B cell (primary cell): ENCODE measurements around the gene NPTXR. TPM values are rescaled to one million over a fixed set of nuclear protein-coding genes. Genes with fewer than 3 reads are reported as not detected.

ENCODE experiments used
- ATAC-seq: fragments of 200-7000 bp; cut with Tn5 transposase; one replicate; pipeline ENCODE4 v1.10.0; 2021; ENCODE audit warnings: low read depth, mild to moderate bottlenecking, moderate number of reproducible peaks, moderate library complexity
- CTCF ChIA-PET: fragments of 350-600 bp; sonication (Branson Sonifier 250); formaldehyde crosslinking; loops from one replicate; lab custom pipeline; 2021; ENCODE audit warnings: antibody characterized with exemption, inconsistent platforms; lab: Charles Lee
- POLR2A ChIA-PET: fragments of 350-600 bp; sonication (Branson Sonifier 250); formaldehyde crosslinking; loops from one replicate; lab custom pipeline; 2021; ENCODE audit warnings: antibody characterized with exemption; lab: Charles Lee
- DNase-seq: peaks from one replicate; pipeline ENCODE4 v3.0.0; 2013
- H2AFZ ChIP-seq: 2 replicates; pipeline ENCODE4 v1.6.1; 2012; ENCODE audit warnings: mild to moderate bottlenecking, low read depth, low read length; ENCODE audit not compliant: insufficient read depth, poor library complexity, severe bottlenecking
- H3K27ac ChIP-seq, 2 donors: 1 replicate in 1 of 2; 2 replicates in 1 of 2; pipeline ENCODE4 v1.5.1; 2012 to 2013; ENCODE audit warnings: low read length in 2 of 2, mild to moderate bottlenecking in 2 of 2, moderate library complexity in 1 of 2
- H3K27me3 ChIP-seq, 4 experiments: fragments of 200-600 bp in 1 of 4; sonication (generic) in 1 of 4; replicated peaks in 1 of 4; 1 replicate in 2 of 4; 2 replicates in 2 of 4; pipeline versions ENCODE4 v1.6.1 to v1.7.0; 2013 to 2016; ENCODE audit warnings: low read length in 3 of 4, mild to moderate bottlenecking in 2 of 4, mixed read lengths in 1 of 4, moderate library complexity in 1 of 4; ENCODE audit not compliant: insufficient read depth in 4 of 4, control insufficient read depth in 3 of 4; ENCODE audit errors: control extremely low read depth in 1 of 4
- H3K36me3 ChIP-seq, 2 experiments: replicated peaks in 1 of 2; 1 replicate in 1 of 2; 2 replicates in 1 of 2; pipeline versions ENCODE4 v1.6.1 to v1.7.1; 2013; ENCODE audit warnings: low read length in 1 of 2; ENCODE audit not compliant: insufficient read depth in 2 of 2, control insufficient read depth in 1 of 2; ENCODE audit errors: control extremely low read depth in 1 of 2, extremely low read depth in 1 of 2
- H3K4me1 ChIP-seq, 2 donors: fragments of 200-600 bp in 1 of 2; sonication (generic) in 1 of 2; 1 replicate in 1 of 2; 2 replicates in 1 of 2; pipeline versions ENCODE4 v1.5.1 to v1.6.1; 2013 to 2017; ENCODE audit warnings: low read length in 2 of 2; ENCODE audit not compliant: control insufficient read depth in 2 of 2, insufficient read depth in 2 of 2
- H3K4me2 ChIP-seq: replicated peaks from 2 replicates; pipeline ENCODE3; 2012; ENCODE audit warnings: mild to moderate bottlenecking, low read depth, low read length; ENCODE audit not compliant: poor library complexity, severe bottlenecking
- H3K4me3 ChIP-seq, 5 experiments: fragments of 200-600 bp in 1 of 5; sonication (generic) in 1 of 5; 1 replicate in 3 of 5; 2 replicates in 2 of 5; pipeline versions ENCODE4 v1.5.1 to v1.7.0; 2011 to 2016; ENCODE audit warnings: low read length in 4 of 5, mild to moderate bottlenecking in 4 of 5, low read depth in 2 of 5, control low read depth in 1 of 5, moderate library complexity in 1 of 5; ENCODE audit not compliant: insufficient read depth in 1 of 5; ENCODE audit errors: control extremely low read depth in 1 of 5, extremely low read depth in 1 of 5
- H3K79me2 ChIP-seq: fragments of 200-600 bp; sonication (generic); one replicate; pipeline ENCODE4 v1.6.0; 2016; ENCODE audit warnings: low read length; ENCODE audit not compliant: control insufficient read depth, insufficient read depth
- H3K9ac ChIP-seq: fragments of 200-600 bp; sonication (generic); 2 replicates; pipeline ENCODE4 v1.6.1; 2017; ENCODE audit warnings: mild to moderate bottlenecking, low read length, moderate library complexity
- H3K9me3 ChIP-seq, 3 donors: one replicate each; pipeline versions ENCODE4 v1.6.1 to v1.7.1; 2013; ENCODE audit warnings: low read length in 2 of 3; ENCODE audit not compliant: control insufficient read depth in 2 of 3, insufficient read depth in 1 of 3; ENCODE audit errors: control extremely low read depth in 1 of 3
- H4K20me1 ChIP-seq: 2 replicates; pipeline ENCODE4 v1.6.0; 2012; ENCODE audit warnings: mild to moderate bottlenecking, low read length; ENCODE audit not compliant: insufficient read depth, control insufficient read depth, poor library complexity, severe bottlenecking
- H3K27ac Mint-ChIP-seq: one replicate; pipeline ENCODE4 v1.8.0; 2021; ENCODE audit warnings: mixed read lengths
- H3K27me3 Mint-ChIP-seq: one replicate; pipeline ENCODE4 v1.8.0; 2021; ENCODE audit warnings: mixed read lengths
- H3K4me1 Mint-ChIP-seq: one replicate; pipeline ENCODE4 v1.8.0; 2021; ENCODE audit warnings: mixed read lengths
- H3K4me3 Mint-ChIP-seq: one replicate; pipeline ENCODE4 v1.8.0; 2021; ENCODE audit warnings: mixed read lengths
- H3K9me3 Mint-ChIP-seq: one replicate; pipeline ENCODE4 v1.8.0; 2022; ENCODE audit warnings: mixed read lengths; ENCODE audit not compliant: insufficient read depth
- CTCF ChIP-seq: fragments of 200-600 bp; IDR thresholded peaks from one replicate; pipeline ENCODE4 v1.8.0; 2022; ENCODE audit warnings: antibody characterized with exemption, mild to moderate bottlenecking
- EZH2 ChIP-seq: IDR thresholded peaks from 2 replicates; pipeline ENCODE4 v1.6.1; 2012; ENCODE audit warnings: borderline replicate concordance, low read depth, mild to moderate bottlenecking, moderate library complexity, low read length; ENCODE audit not compliant: insufficient read depth, poor library complexity, severe bottlenecking
- WGBS: methylation state at CpG from one replicate; pipeline ENCODE4 v1.1.5; 2013; ENCODE audit warnings: missing lambda C conversion rate; ENCODE audit not compliant: insufficient coverage; 5-methylcytosine and 5-hydroxymethylcytosine counted together
- intact Hi-C: fragments of 100-400 bp; cut with micrococcal nuclease; formaldehyde crosslinking; loops from one replicate; pipeline ENCODE4 v1.10.0; 2022
- polyA plus RNA-seq: library from polyadenylated mRNA; depleted of rRNA; stranded (reverse); fragments of >200 nt; gene quantifications from 2 replicates; pipeline ENCODE4 v1.2.3, GENCODE V29; 2012
- total RNA-seq, 2 donors: library from RNA; stranded (reverse); fragments of 120-200 nt in 1 of 2; gene quantifications; 1 replicate in 1 of 2; 2 replicates in 1 of 2; pipeline versions ENCODE4 v1.2.3 to v1.2.4, GENCODE V29; 2013 to 2022

Gene NPTXR
- total and polyA plus RNA-seq, 2 donors (not counting 1 experiment from before 2014, with no cell fraction given), result 0.16 to 0.71 TPM

GRCh38 chr22:38861170-38861876, 17.5 kb upstream of the NPTXR start:
- CTCF ChIA-PET, result interaction anchor here (0.6 to 1.2 kb wide), 3 partner anchors 9 to 594 kb away, joined by 3 to 6 read pairs (median 5); no protein-coding TSS in a partner anchor
- Mint-ChIP-seq H3K27ac (peak overlapping the region; percentile 37), H3K4me3 (no peak overlapping the region), H3K9me3 (no peaks in the 10 kb centered on the region), H3K27me3 (no peaks in the 10 kb centered on the region), H3K4me1 (peaks cover 4% of the 10 kb centered on the region)
- POLR2A ChIA-PET, result no interaction called here
- Histone ChIP-seq H3K9ac (no peak overlapping the region), H3K4me1 (no peaks in the 10 kb centered on the region), H3K27me3 (no peaks in the 10 kb centered on the region), H3K4me2 (no peak overlapping the region), H3K79me2 (peaks cover 15% of the 10 kb centered on the region), H3K27ac (no peak overlapping the region), H3K9me3 (no peaks in the 10 kb centered on the region), H3K4me3 (no peak overlapping the region), H2AFZ (no peak overlapping the region), H4K20me1 (peaks cover 34% of the 10 kb centered on the region), H3K36me3 (peaks cover 0 to 11% of the 10 kb centered on the region in 2 experiments)
- DNase-seq (no peak), ATAC-seq (no peak)
- intact Hi-C loops, result no loop called here
- WGBS, result 73% methylated on average over 5 of the region's 13 CpGs
- TF ChIP-seq CTCF, result no peak
- no peak for TF ChIP-seq EZH2
